ENCODE data around the gene VWCE.
"Not testable (repeated sequence)": the region's sequence is repeated elsewhere in the genome, so short reads cannot be mapped to it uniquely, and the experiment has no call there.

The VWCE gene

DNA sequence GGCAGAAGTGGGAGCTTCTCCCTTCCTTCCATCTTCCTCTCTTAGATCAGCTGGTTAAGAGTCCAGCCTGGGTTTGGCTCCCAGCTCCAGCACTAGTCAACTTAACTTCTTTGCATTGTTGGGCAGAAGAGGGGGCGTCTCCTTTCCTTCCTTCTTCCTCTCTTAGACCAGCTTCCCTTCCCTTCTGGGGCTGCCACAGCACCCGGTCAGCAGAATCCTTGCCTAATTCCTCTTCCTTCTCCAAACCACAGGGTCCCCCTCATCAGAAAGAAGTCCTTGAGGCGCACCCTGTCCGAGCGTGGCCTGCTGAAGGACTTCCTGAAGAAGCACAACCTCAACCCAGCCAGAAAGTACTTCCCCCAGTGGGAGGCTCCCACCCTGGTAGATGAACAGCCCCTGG, 72.4 kb downstream of the VWCE start:
- not testable (repeated sequence) for H3K27ac Mint-ChIP-seq; H3K36me3 Mint-ChIP-seq (ENCODE audit: insufficient read depth); H3K27me3 Mint-ChIP-seq; H3K9me3 Mint-ChIP-seq; H3K4me1 Mint-ChIP-seq (ENCODE audit: low read depth in 2 of 2); DNase-seq; ATAC-seq (replicated peaks); H3K4me3 Mint-ChIP-seq

DNA sequence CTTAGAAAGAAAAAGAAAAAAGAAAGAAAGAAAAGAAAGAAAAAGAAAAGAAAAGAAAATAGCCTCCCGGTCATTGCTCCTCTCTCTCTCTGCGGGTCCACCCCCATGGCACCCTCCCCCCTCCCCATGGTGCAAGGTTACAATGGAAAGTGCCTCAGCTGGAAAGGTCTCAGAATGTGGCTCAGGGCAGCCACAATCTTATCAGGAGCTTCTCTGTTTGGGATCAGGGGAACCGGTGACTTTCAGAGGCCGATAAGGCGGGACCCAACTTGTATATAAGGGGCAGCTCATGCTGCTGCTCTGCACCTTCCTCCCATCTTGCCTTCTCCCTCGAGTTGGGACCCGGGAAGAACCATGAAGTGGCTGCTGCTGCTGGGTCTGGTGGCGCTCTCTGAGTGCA, 73.1 kb downstream of the VWCE start, which contains the start of gene PGA4:
PGA4 (plus strand) TSS at position 301 of the 400 bp plus-strand sequence; CDS start at position 355, 54 bp downstream.
- H3K4me1 Mint-ChIP-seq (ENCODE audit: low read depth in 2 of 2); DNase-seq; H3K27ac Mint-ChIP-seq; H3K9me3 Mint-ChIP-seq; ATAC-seq (replicated peaks); H3K36me3 Mint-ChIP-seq (ENCODE audit: insufficient read depth); H3K27me3 Mint-ChIP-seq: not testable (repeated sequence)
- H3K4me3 Mint-ChIP-seq = peak within 1 kb of the TSS in 1 of 2 donors; percentile 12

DNA sequence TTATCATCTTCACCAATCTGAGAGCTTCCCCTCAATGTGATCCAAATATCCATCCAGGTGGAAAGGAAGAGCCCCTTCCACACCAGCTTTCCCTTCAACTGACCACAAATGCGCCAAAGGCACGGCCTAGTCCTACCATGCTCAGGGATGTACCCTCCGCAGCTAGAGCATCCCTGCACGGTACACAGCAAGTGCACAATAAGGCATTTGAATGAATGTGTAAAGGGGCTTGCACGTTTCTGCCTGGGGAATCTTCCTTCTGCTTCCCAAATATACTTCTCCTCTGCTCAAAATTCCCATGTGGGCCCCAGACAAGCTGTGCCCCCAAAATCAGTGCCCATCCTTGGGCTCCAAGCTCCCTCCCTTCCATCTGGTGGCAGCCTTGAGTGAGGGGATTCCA, 76.1 kb downstream of the VWCE start:
- DNase-seq; ATAC-seq (replicated peaks); H3K27me3 Mint-ChIP-seq; H3K27ac Mint-ChIP-seq; H3K36me3 Mint-ChIP-seq (ENCODE audit: insufficient read depth); H3K9me3 Mint-ChIP-seq; H3K4me1 Mint-ChIP-seq (ENCODE audit: low read depth in 2 of 2); H3K4me3 Mint-ChIP-seq: not testable (repeated sequence)

DNA sequence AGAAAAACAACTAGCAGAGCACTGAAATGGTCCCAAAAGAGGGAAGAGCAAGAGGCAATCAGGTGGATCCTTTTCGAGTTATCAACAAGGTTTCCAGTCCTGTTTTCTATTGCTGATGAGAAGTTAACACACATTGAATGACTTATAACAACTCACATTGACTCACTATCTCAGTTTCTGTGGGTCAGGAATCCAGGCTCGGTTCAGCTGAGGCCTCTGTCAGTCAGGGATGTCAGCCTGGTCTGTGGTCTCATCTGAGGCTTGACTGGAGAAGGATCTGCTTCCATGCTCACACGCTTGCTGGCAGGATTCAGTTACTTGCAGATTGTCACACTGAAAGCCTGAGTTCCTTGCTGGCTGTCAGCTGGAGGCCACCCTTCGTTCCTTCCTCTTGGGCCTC, 76.8 kb downstream of the VWCE start:
- not testable (repeated sequence) for H3K4me1 Mint-ChIP-seq (ENCODE audit: low read depth in 2 of 2); H3K9me3 Mint-ChIP-seq; H3K36me3 Mint-ChIP-seq (ENCODE audit: insufficient read depth); ATAC-seq (replicated peaks); H3K27me3 Mint-ChIP-seq; DNase-seq; H3K4me3 Mint-ChIP-seq; H3K27ac Mint-ChIP-seq

DNA sequence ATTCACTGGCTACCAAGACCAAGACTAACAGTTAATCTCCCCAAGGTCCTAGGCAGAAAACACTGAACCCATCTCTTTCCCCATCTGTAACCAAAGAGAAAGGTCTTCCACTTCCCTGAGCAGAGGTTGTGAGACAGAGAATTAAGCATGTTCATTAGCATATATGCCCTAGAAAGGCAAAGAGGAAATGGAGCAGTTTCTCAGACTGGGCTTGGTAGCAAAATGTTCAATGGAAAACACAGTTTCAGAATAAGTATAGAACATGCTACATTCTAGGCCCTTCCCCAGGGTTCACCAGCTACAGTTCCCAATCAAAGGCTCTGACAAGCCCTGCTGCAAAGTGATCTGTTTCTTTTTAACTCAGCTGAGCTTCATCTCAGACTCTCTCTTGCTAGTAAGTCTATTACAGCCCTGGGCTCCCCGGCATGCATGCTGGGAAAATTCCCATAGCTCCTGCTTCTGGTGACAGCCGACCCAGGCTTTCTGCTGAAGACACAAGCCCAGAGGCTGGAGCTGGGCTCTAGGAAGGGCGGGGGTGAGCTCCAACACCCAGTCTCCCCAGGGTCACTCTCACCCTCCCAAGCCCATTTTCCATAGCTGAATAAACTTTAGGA, 81.3 kb downstream of the VWCE start:
- H3K27ac Mint-ChIP-seq; H3K36me3 Mint-ChIP-seq (ENCODE audit: insufficient read depth); H3K27me3 Mint-ChIP-seq; H3K9me3 Mint-ChIP-seq; H3K4me3 Mint-ChIP-seq; H3K4me1 Mint-ChIP-seq (ENCODE audit: low read depth in 2 of 2); DNase-seq; ATAC-seq (replicated peaks): not testable (repeated sequence)

DNA sequence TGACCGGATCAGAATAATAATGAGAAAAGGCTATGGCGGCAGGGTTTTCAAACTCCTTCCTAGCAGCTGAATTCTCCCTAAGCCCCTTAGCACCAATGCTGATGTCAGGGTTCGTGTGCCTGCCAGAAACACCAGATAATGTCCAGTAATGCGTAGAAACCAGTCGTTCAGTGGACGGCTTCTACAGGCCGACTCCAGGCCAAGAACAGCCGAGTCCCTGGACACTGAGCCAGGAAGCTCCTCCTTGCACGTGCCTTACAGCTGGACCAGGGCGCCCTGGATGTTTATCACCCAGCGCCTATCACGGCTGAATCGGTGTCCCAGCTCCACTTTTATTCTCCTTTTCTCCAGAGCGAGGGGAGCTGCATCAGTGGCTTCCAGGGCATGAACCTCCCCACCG, 82.9 kb downstream of the VWCE start:
- not testable (repeated sequence) for H3K4me3 Mint-ChIP-seq; H3K9me3 Mint-ChIP-seq; H3K4me1 Mint-ChIP-seq (ENCODE audit: low read depth in 2 of 2); H3K27ac Mint-ChIP-seq; DNase-seq; H3K27me3 Mint-ChIP-seq; ATAC-seq (replicated peaks); H3K36me3 Mint-ChIP-seq (ENCODE audit: insufficient read depth)

DNA sequence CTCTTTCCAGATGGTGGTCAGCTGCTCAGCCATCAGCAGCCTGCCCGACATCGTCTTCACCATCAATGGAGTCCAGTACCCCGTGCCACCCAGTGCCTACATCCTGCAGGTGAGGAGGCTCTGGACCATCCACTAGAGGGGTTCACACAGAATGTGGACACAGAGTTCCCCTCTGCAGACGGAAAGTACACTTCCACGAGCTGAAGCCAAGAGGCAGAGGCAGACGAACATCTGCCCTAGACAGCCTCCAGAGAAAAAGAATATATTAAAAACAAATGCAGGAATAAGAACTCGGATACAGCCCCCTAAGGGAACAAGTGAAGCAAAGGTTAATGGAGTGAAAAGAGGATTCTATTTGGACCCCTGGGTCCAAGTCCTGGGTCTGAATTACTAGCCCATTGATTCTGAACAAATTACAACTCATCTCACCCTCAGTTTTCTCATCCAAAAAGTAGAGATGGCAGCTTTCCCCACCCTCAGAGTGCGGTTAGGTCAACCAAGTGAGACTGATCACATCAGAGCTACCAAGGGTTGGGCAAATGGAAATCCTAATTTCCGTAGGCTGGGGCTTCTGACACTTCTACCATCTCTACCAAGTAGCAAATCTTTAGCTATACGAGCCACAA, 83.7 kb downstream of the VWCE start:
- DNase-seq; H3K4me1 Mint-ChIP-seq (ENCODE audit: low read depth in 2 of 2); ATAC-seq (replicated peaks); H3K9me3 Mint-ChIP-seq; H3K36me3 Mint-ChIP-seq (ENCODE audit: insufficient read depth); H3K27me3 Mint-ChIP-seq; H3K4me3 Mint-ChIP-seq; H3K27ac Mint-ChIP-seq: not testable (repeated sequence)

DNA sequence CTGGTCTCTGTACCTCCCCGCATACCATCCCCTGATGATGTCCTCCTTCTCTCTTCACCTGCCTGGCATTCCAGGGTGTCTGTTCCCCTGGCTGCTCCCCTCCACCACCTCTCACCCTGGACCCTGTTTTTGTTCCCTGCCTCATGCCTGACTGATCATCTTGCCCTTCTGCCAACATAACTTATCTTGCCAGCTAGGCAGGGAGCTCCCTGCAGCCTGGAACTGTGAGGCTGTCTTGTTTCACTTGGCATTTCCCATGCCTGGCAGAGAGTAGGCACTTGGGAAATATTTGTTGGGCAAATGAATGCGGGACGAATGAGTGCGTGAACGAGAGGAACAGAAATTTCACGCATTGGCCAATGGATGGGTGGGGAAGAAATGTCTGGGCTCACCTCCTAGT, 84.5 kb downstream of the VWCE start:
- H3K4me3 Mint-ChIP-seq; H3K27me3 Mint-ChIP-seq; H3K4me1 Mint-ChIP-seq (ENCODE audit: low read depth in 2 of 2); ATAC-seq (replicated peaks); DNase-seq; H3K9me3 Mint-ChIP-seq; H3K36me3 Mint-ChIP-seq (ENCODE audit: insufficient read depth); H3K27ac Mint-ChIP-seq: not testable (repeated sequence)
